HS-5 (cell line): Measurements from ENCODE around the gene OGFR.

Experiments
- DNase-seq: peaks from one replicate; pipeline ENCODE4 v3.0.0-alpha.2; 2012; ENCODE audit warnings: low read depth

The OGFR gene, protein sequence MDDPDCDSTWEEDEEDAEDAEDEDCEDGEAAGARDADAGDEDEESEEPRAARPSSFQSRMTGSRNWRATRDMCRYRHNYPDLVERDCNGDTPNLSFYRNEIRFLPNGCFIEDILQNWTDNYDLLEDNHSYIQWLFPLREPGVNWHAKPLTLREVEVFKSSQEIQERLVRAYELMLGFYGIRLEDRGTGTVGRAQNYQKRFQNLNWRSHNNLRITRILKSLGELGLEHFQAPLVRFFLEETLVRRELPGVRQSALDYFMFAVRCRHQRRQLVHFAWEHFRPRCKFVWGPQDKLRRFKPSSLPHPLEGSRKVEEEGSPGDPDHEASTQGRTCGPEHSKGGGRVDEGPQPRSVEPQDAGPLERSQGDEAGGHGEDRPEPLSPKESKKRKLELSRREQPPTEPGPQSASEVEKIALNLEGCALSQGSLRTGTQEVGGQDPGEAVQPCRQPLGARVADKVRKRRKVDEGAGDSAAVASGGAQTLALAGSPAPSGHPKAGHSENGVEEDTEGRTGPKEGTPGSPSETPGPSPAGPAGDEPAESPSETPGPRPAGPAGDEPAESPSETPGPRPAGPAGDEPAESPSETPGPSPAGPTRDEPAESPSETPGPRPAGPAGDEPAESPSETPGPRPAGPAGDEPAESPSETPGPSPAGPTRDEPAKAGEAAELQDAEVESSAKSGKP

DNA sequence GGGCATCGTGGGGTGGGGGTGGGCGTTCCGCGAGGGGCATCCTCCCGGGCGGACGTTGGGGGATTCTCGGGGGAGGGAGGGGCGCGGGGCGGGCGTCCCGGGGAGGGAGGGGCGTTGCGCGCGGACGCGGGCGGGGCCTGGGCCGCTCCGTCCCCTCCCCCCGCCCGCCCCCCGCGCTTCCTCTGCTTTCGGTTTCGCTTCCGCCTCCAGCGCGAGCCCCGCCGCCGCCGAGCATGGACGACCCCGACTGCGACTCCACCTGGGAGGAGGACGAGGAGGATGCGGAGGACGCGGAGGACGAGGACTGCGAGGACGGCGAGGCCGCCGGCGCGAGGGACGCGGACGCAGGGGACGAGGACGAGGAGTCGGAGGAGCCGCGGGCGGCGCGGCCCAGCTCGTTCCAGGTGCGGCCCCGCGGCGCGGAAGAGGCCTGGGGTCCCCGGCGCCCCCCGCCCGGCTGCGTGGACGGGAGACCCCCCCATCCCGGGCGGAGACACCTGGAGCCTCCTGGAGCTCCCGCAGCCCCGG lies at the start of gene OGFR:
Gene OGFR, plus strand, starts transcription at position 209 of the 528 bp plus-strand sequence. Its CDS starts 25 bp downstream, at position 234.
- DNase-seq: no peak

DNA sequence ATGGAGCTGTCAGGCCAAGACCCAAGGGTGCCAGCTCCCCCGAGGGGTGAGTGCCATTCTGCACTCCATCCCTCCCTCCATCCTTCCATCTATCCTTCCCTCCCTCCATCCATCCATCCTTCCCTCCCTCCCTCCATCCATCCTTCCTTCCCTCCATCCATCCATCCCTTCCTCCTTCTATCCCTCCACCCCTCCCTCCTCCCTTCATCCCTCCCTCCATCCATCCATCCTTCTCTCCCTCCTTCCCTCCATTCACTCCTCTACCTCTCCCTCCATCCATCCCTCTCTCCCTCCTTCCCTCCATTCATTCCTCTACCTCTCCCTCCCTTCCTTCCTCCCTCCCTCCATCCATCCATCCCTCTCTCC lies 49.7 kb upstream of the OGFR start:
- DNase-seq: no peak

DNA sequence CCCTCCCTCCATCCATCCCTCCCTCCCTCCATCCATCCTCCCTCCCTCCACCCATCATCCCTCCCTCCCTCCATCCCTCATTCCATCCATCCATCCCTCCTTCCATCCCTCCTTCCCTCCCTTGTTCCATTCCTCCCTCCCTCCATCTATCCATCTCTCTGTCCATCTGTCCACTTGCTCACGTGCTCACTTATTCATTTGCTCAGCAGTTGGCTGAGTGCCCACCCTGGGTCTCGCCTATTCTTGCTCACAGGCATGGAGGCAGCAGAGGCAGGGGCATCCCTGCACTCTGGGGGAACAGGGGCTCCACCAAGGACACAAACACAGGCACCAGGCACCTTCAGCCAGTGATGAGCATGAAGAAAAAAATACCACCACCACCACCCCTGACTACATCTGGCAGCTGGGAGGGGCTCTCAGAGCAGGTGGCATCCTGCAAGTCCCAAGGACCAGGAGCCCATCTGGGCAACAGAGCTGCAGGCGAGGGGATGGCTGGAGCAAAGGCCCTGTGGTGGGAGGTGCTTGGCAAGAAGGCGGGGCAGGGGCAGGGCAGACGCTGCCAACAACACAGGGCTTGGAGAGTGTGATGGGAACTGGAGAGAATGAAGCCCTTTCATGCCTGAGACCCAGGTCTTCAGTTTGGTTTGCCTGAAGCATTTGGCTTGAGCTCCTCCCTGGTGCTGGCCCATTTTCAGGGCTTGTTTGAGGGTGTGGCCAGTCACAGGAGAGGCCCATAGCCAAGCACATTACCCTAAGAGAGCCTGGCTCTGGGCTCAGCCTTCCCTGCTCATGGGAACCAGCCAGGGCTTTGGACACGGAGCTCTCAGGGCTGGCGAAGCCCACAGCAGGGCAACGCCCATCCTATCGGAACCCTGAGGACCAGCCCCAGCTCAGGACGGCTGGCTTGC lies 48.6 kb upstream of the OGFR start:
- no peak for DNase-seq

DNA sequence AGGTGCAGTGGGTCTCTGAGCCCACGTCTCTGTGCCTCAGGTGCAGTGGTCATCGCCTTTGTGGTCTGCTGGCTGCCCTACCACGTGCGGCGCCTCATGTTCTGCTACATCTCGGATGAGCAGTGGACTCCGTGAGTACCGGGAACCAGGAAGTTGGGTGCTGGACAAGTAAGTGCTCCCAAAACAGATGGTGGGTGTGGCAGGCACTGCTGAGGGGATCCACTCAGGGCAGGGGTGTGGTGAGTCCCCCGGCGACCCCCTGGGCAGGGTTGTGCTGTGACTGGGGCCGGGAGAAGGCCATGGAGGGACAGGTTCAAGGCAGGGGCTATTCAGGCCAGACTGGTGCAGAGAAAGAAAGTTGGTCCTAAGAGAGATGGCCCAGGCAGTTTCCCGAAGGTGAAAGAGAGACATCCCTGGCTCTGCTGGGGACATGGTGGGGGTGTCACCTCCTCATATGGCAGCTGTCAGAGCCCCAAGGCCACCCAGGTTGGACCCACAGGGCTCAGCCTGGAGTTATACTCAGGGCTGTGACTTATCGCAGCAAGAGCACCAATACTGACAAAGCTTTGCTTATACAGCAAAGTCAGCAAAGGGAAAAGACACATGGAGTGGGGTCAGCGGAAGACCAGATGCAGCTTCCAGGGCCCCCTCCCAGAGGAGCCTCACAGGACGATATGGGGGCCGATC lies 46.3 kb upstream of the OGFR start:
- no peak for DNase-seq

GRCh38 chr20:62759981-62760431 lies 44.6 kb upstream of the OGFR start:
- DNase-seq: no peak

DNA sequence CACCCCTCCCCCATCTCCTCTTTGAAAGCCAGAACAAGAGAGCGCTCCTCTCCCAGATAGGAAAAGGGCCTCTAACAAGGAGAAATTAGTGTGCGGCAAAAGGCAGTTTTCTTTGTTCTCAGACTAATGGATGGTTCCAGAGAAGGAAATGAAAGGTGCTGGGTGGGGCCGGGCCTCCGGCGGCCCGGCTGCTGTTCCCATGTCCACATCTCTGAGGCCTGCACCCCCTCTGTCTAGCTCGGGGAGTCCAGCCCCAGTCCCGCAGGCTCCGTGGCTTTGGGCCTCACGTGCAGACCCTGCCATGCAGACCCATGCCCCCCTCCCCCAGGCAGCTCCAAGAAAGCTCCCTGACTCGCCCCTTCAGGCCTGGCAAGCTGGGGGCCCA lies 44.2 kb upstream of the OGFR start:
- no peak for DNase-seq

GRCh38 chr20:62760856-62761758 lies 43.5 kb upstream of the OGFR start:
- DNase-seq: no peak

GRCh38 chr20:62761759-62762131 lies 42.9 kb upstream of the OGFR start:
- no peak for DNase-seq

DNA sequence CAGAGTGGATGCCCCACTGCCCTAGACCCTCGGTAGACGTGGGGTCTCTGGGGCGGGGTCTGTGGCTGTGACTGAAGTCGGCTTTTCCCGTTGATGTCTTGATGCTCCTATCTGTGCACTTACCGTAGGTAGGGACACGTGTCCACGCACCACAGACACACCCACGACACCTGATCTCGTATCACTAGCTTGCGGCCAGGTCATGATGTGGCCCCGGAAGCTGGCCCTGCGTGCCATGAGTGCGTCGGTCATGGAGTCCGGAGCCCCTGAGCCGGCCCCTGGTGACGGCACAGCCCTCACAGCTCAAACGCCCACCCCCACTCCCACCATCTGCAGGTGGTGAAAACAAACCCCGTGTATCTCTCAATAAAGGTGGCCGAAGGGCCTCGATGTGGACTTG lies 42.3 kb upstream of the OGFR start:
- DNase-seq: no peak

- no peak for DNase-seq
Observed at GRCh38 chr20:62762801-62763368, 41.8 kb upstream of the OGFR start.

DNA sequence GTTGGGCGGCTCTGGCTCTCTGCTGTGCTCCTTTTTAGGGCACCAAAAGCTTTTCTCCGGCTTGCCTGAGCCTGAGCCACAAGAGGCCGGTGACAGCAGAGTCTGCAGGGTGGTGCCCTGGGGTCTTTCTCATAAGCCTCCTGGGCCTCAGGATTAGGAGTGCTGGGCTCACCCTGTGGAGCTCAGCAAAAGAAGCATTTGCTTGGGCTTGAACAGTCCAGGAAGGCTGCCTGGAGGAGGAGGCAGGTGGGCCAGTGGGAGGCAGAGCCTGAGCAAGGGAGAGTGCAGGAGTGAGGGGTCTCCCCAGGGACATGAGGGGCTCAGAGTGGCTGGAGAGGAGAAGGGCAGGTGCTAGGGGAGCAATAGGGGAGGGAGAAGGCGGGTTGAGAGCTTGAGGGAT lies 41.2 kb upstream of the OGFR start:
- DNase-seq: no peak

DNA sequence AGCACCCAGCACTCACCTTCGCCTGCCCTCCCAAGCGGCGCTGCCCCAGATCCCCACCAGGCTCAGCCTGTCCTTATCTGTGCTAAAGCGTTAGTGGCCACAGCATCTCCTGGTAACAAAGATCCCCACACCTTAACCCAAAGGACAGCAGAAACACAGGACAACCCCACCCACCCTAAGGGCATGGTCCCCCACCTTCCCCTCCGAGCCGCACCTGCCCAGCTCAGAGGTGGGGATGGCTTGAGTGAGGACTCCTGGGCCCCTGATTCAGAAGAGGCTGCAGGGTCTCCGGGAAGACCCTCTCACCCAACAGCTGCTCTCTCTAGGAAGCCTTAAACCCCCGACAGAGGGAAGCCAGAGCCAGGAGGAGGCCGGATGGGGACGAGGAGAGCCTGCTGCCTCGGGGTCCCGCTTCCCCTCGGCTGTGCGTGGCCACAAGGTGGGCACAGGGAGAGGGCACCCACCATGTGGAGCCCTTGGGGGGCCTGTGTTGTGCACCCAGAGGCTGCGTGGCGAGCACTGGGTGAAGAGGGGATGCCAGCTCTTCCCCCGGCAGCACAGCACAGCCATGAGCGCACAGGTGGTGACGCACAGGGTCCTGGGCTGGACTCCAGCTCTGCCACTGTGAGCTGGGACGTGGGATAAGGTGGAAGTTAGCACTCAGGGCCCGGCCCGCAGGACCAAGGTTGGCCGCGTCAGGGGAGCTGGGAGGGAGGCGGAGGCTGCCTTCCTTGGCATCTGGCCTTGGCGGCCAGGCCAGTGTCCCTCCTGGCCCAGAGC lies 40.3 kb upstream of the OGFR start:
- DNase-seq: no peak

- DNase-seq: no peak
Observed at GRCh38 chr20:62765021-62765420, 39.6 kb upstream of the OGFR start.

GRCh38 chr20:62765432-62766070 lies 39.1 kb upstream of the OGFR start:
- DNase-seq: no peak

DNA sequence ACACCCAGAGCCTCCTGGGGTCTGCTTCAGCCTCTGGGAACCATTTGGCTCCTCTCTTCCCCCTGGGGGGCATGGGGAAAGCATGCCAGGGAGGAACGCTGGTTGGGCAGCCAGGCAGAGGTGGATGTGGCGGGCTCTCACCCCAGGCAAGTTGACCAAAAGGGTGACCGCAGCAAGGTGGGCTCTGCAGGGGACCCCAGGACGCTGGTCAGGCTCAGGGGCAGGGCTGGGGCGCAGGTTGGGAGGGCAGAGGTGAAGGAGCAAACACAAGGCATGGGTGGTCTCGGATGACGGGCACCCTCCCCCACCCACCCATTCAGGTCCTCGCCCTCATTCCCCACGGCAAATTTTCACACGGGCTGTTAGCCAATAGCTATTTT lies 38.6 kb upstream of the OGFR start:
- DNase-seq: no peak

GRCh38 chr20:62766716-62767115 lies 37.9 kb upstream of the OGFR start:
- DNase-seq: no peak

DNA sequence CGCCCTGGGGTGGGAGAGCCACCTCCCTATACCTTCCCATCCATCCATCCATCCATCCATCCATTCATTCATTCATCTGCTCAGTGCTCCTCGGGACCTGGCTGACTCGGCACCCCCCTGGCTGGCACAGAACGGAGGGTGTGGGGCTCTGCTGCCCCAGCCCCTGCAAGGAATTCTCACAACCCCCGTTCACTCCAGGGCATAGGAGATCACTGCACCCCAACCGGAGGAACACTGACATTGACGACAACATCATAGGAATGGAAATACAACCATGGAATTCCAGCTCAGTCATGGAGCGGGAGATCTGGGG lies 36.4 kb upstream of the OGFR start:
- no peak for DNase-seq

GRCh38 chr20:62768551-62769287 lies 35.9 kb upstream of the OGFR start:
- DNase-seq: no peak
